GM21367 (cell line): ENCODE results near the gene ATP10B.
"Not testable (repeated sequence)": the region's sequence is repeated elsewhere in the genome, so short reads cannot be mapped to it uniquely, and the experiment has no call there.

Source experiments
- ATAC-seq: cut with Tn5 transposase; IDR thresholded peaks from one replicate; pipeline ENCODE4 v1.9.1; 2021; ENCODE audit not compliant: unreplicated experiment

The ATP10B gene

GRCh38 chr5:160852049-160852448 lies at the start of gene ATP10B:
TSS of gene ATP10B (minus strand) at chr5:160852211. CDS start at chr5:160688074, 164,137 bp downstream.
- ATAC-seq = no peak

- no peak for ATAC-seq
These were observed 49.6 kb upstream of the ATP10B start for GRCh38 chr5:160901656-160902055.

- no peak for ATAC-seq
These were observed 47.7 kb upstream of the ATP10B start for GRCh38 chr5:160899735-160900134.

DNA sequence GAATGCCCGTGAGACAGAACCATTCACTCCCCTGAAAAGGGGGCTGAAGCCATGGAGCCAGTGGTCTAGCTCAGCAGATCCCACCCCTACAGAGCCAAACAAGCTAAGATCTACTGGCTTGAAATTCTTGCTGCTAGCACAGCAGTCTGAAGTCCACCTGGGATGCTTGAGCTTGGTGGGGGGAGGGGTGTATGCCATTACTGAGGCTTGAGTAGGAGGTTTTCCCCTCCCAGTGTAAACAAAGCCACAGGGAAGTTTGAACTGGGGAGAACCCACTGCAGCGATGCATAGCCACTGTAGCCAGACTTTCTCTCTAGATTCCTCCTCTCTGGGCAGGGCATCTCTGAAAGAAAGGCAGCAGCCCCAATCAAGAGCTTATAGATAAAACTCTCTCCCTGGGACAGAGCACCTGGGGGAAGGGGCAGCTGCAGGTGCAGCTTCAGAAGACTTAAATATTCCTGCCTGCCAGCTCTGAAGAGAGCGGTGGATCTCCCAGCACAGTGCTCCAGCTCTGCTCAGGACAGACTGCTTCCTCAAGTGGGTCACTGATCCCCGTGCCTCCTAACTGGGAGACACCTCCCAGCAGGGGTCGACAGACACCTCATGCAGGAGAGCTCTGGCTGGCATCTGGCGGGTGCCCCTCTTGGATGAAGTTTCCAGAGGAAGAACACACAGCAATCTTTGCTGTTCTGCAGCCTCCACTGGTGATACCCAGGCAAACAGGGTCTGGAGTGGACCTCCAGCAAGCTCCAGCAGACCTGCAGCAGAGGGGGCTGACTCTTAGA lies 41.4 kb upstream of the ATP10B start:
- ATAC-seq = not testable (repeated sequence)

- no peak for ATAC-seq
These were observed 35.8 kb upstream of the ATP10B start for GRCh38 chr5:160887780-160888179.

DNA sequence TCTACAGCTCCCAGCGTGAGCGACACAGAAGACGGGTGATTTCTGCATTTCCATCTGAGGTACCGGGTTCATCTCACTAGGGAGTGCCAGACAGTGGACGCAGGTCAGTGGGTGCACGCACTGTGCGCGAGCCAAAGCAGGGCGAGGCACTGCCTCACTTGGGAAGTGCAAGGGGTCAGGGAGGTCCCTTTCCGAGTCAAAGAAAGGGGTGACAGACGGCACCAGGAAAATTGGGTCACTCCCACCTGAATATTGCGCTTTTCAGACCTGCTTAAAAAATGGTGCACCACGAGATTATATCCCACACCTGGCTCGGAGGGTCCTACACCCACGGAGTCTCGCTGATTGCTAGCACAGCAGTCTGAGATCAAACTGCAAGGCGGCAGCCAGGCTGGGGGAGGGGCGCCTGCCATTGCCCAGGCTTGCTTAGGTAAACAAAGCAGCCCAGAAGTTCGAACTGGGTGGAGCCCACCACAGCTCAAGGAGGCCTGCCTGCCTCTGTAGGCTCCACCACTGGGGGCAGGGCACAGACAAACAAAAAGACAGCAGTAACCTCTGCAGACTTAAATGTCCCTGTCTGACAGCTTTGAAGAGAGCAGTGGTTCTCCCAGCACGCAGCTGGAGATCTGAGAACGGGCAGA lies 21.7 kb upstream of the ATP10B start:
- not testable (repeated sequence) for ATAC-seq

GRCh38 chr5:160869989-160870521 lies 18.0 kb upstream of the ATP10B start:
- ATAC-seq = no peak

DNA sequence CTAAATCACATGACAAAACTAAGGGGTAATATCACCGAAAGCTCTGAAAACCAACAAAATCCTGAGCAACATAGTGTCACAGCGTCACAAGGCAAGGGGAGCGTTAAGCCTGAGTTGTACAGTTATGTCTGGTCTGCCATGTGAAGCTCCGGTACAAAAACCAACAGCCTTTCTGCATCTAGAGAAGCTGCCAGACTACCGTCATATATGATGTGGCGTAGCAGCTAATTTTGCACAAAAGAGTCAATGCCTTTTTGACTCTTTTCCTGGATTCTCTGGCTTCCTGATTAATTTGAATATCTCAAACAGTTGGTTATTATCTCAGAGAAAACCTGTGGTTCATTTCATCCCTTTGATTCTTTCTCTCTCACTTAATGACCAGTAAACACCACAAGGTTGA lies 16.0 kb upstream of the ATP10B start:
- no peak for ATAC-seq

GRCh38 chr5:160851451-160851850 lies 560 bp downstream of the ATP10B start:
- no peak for ATAC-seq

DNA sequence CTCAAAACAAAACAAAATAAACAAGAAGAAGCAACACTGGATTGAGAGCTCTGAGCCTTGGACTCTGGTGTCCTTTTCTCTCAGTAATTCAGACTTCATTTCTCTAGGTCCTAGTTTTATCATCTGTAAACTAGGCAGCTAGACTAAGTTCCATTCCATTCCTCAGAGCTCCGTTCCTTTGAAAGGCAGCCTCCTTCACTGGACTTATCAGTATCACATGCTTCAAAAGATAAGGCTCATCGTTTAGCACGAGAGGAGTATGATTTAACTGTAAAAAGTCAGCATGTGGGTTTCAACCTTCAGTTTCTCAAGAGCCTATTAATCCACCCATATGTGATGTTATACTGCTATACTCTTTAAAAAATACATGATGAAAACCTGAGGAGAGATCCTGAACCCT lies 1.6 kb downstream of the ATP10B start:
- no peak for ATAC-seq

DNA sequence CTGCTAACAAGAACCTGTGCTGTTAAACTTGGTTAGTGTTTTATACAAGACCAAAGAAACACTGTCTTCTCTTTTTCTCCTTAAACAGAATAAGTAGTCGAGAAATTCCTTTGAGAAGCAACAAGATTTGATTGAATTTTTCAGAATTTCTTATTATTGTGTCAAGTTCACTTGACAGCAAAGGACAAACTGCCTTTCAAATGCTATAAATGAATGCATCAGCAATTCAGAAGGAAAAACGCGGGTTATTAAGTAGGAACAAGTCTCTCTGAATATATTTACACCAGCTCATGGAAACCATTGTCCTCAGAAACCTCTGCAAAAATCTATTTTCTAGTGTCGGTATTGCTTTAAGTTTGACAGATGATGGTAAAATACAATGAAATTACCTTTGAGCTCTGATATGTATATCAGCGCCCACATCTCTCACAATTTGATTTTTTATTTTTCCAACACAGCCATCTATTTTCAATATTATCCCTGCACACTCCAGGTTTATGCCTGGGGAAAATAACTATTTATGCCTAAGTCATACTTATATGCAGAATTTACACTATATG lies 4.4 kb downstream of the ATP10B start:
- no peak for ATAC-seq

- ATAC-seq = no peak
These were observed 5.4 kb downstream of the ATP10B start for GRCh38 chr5:160846642-160847041.

DNA sequence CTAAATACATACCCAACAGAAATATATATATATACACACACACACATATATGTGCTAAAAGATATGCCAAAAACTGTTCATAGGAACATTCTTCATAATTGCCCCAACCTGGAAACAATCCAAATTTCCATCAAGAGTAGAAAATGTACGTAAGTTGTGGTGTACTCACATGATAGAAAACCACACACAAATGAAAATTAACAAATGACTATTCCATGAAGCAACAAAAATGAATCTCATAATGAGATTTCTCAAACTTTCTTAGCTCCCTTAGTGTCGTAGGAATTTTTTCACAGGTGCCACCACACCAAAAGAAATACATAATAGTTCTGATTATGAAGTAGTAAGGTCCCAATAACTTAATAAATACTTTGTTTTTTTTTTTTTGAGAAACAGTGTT lies 7.8 kb downstream of the ATP10B start:
- ATAC-seq = no peak

- peak; percentile 94 for ATAC-seq
These were observed 8.8 kb downstream of the ATP10B start for GRCh38 chr5:160843240-160843639.

DNA sequence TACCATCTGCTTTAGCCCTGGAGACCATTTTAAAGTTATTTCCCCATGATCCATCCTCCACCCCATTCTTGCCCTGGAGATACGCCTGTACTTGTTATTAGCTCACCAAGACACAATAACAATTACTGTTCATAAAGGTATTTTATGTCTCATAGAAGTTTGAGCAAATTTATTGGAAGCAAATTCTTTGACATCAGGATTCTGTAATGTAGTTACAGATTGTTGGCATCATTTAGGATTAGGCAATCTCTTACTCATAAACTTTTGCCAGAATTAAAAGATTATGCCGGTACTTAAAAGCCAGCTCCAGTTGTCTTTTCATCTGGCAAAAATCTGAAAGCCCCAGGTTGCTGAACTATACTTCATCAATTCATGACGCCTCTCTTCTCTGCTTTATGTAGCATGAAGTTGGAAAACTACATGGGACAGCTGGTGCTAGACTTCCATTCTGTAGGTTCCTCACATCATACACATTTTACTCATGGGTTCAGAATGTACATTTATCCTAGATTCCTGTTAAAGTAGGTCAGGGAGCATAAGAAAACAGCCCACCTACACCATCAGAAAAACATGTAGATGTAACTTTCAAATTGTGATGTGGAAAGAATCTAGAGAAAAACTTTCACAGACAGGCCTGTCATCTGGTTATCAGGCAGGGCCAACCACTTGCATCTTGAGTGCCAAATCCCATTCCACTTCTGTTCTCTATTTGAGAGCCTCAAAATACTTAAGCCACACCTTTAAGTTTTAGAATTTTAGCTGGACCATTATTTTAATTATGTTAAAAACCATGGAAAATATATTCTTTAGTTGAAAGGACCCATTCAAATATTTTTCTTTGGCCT lies 14.0 kb downstream of the ATP10B start:
- no peak for ATAC-seq

GRCh38 chr5:160837211-160837610 lies 14.8 kb downstream of the ATP10B start:
- ATAC-seq = no peak

DNA sequence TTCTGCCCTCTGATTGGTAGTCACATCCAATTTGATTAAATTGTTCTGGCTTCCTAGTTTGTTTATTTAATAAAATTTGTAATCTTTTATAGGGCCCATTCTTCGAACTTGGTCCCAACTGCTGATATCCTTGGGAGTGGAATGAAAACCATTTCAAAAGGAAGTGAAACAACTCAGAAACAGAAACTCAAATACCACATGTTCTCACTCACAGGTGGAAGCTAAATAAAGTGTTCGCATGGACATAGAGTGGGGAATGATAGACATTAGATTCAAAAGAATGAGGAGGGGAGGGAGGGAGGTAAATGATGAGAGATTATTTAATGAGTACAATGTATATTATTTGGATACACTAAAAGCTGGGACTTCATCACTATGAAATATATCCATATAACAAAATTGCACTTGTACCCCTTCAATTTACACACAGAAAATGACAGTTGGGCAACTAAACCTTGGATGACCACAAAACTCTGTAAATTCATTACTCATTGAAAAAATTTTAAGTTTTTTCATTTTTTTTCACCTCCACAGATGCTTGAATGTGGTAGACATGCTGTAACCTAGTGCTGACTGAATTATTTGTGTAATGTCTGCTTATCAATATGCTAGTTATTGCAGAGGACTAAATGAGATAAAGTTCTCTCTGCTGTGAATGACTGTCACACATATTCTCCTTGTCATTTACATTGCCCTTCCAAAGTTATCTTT lies 16.0 kb downstream of the ATP10B start:
- no peak for ATAC-seq

DNA sequence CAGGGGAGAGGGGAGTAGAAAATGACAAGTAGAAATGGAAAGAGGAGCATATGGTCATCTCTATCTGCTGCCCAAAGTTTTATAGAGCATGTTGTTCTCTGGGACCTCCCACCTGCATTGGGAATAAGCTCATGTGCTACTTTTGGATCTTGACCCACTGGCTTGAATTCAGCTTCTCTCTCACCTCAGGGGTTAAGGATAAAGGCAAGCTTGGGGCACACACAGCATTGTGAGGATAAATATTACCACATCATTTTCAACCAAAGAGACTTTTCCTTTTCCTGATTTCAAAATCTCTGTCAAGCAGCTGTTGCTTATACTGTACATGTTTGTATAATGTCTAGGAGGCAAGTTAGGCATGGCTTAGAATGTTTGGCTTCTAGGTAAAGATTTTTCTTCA lies 16.6 kb downstream of the ATP10B start:
- no peak for ATAC-seq

GRCh38 chr5:160833806-160834205 lies 18.2 kb downstream of the ATP10B start:
- ATAC-seq = no peak

DNA sequence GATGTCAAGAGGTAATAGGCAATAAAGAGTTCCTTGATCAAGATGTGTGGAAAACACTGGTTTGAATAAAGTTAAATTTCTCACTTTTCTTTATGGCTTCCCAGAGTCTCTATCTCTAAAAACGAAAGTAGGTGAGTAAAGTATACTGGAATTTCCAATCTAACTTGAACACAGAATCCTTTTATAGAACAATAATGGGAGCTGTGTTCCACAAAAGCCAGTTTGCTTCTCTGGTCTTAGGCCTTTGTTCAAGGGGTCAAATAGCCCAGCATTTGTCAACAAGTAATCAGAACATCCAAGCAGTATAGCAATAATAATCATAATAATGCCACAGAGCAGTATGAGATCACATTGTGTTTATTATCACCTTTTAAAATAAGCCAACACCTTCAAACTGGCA lies 20.2 kb downstream of the ATP10B start:
- ATAC-seq = no peak
